HG03060 (cell line): ENCODE measurements around the gene TRIM38.
A peak's percentile ranks its signal among the peaks of the same experiment; 100 is the strongest.
"Not testable (repeated sequence)": the region's sequence is repeated elsewhere in the genome, so short reads cannot be mapped to it uniquely, and the experiment has no call there.

Source experiments
- ATAC-seq: cut with Tn5 transposase; IDR thresholded peaks from one replicate; pipeline ENCODE4 v1.9.1; 2021; ENCODE audit warnings: low read depth, moderate number of reproducible peaks; ENCODE audit not compliant: unreplicated experiment

TRIM38 gene

DNA sequence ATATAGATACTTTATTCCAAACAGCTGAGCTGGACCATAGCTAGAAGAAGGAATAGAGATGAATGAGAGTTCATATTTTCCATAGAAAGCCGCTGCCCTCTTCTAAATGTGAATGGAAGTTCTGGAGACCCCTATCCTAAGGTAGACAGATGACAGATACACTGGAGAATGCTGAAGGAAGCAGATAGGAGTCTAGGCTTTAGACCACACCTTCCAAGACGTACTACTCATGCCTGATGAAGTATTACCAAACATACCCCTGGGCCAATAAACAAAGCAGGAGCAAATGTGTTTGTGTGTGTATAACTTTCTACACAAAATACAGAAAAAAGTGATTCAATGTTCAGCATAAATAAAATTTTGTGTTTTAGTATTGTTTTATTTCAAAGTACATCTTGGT is 23.0 kb upstream of the TRIM38 start:
- no peak for ATAC-seq

DNA sequence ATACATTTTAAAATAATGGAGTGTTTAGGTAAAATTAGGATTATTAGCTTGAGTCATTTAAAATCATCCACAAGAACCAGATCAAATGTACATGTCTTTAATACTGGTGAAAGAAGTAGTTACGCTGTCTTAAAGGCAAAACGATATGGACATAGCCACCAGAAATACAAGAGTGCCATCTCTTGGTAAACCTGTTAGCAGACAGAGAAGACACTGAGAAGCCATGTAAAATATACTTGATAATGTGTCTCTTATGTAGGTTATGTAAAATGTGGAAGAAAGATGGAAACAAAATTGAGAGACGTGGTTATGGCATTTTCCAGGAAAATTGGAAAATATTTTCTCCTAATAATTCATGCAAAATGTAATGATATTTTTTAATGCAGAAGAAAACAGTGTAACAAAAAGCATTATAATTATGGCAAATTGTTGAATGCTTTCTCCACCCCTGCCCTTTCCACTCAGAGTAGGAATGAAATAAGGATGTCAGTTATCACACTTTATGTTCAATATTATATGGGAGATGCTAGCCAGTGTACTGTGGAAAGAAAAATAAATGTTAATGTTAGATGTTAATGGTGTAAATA is 19.9 kb upstream of the TRIM38 start:
- ATAC-seq, result no peak

- no peak for ATAC-seq
Measured at GRCh38 chr6:25943887-25944286, 18.7 kb upstream of the TRIM38 start.

GRCh38 chr6:25944688-25945574 is 17.7 kb upstream of the TRIM38 start:
- ATAC-seq, result peak; percentile 69

GRCh38 chr6:25945738-25946137 is 16.9 kb upstream of the TRIM38 start:
- ATAC-seq, result not testable (repeated sequence)

- no peak for ATAC-seq
Measured at GRCh38 chr6:25946631-25947030, 16.0 kb upstream of the TRIM38 start.

GRCh38 chr6:25947492-25947891 is 15.1 kb upstream of the TRIM38 start:
- ATAC-seq, result not testable (repeated sequence)

DNA sequence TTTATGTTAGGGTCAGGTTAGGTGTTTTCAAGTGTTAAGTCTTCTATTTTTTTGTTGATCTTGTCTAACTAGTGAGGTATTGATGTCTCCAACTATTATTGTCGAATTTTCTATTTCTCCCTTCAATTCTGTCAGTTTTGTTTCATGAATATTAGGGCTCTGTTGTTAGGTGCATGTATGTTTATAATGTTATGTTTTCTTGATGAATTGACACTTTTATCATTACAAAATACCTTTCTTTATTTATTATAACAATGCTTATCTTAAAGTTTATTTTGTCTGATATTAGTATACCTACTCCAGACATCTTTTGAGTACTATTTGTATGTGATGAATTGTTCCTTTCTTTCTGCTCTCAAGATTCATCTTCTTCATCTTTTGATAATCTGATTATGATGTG is 12.9 kb upstream of the TRIM38 start:
- no peak for ATAC-seq

GRCh38 chr6:25950297-25950696 is 12.3 kb upstream of the TRIM38 start:
- no peak for ATAC-seq

GRCh38 chr6:25951296-25952032 is 11.1 kb upstream of the TRIM38 start:
- ATAC-seq, result no peak

GRCh38 chr6:25952535-25952934 is 10.1 kb upstream of the TRIM38 start:
- no peak for ATAC-seq

GRCh38 chr6:25953733-25954132 is 8.9 kb upstream of the TRIM38 start:
- ATAC-seq, result no peak

DNA sequence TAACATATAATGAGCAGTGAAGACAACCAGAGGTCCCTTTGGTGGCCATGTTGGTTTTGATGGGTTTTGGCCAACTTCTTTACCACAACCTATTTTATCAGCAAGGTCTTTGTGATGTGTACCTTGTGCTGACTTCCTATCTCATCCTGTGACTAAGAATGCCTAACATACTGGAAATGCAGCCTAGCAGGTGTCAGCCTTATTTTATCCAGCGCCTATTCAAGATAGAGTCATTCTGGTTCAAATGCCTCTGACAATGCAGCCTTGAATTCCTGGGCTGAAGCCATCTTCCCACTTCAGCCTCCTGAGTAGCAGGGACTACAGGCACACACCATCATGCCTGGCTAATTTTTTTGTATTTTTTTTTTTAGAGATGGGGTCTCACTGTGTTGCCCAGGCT is 7.8 kb upstream of the TRIM38 start:
- ATAC-seq, result no peak

DNA sequence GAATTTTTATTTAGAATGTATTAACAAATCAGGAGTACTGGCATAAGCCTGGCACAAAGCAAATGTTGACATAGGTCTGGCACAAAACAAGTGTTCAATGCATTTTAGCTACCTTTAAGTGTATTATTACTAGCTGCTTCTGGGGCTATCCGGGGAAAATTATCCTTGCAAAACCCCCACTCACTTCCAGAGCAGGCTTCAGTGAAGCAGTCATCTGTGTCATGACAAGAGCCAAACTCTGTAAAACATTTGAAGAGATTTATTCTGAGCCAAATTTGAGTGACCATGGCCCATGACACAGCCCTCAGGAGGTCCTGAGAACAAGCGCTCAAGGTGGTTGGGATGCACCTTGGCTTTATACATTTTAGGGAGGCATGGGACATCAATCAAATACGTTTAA is 6.4 kb upstream of the TRIM38 start:
- ATAC-seq, result no peak

GRCh38 chr6:25958700-25959162 is 3.9 kb upstream of the TRIM38 start:
- ATAC-seq, result no peak

DNA sequence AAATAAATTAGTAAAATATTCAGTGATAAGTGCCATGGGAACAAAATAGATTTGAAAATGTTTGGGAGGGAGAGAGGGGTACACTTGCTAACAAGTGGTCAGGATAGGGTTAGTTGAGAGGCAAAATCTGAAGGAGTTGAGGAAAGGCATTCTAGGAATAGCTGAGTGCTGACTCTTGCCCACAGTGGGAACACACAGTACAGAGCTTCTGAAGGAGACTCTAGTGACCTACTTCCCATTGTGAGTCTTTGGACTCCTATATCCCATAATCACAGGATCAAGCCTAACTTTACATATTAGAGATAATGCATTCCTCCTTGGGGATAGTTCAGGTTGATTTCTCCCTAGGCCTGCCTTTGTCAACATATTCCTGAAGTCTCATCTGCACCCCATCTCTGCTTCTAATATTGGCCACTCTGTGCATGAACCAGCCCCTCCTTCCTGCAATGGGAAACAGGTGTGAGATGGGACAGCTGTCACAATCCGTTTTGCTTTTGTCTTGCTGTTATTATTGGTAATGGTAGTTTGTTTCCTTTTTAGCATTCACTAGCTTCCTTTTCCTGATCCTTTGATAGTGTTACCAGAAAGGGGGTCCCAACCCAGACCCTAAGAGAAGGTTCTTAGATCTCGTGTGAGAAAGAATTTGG is 2.6 kb upstream of the TRIM38 start:
- no peak for ATAC-seq

DNA sequence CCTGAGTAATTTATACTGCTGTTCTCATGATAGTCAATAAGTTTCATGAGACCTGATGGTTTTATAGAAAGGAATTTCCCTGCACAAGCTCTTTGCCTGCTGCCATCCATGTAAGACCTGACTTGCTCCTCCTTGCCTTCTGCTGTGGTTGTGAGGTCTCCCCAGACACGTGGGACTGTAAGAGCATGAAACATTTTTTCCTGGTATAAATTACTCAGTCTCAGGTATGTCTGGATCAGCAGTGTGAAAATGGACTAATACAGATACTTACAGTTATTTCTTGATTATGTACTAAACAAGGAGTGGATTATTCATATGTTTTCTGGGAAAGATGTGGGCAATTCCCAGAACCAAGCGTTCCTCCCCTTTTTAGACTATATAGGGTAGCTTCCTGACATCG is 1.9 kb upstream of the TRIM38 start:
- no peak for ATAC-seq

DNA sequence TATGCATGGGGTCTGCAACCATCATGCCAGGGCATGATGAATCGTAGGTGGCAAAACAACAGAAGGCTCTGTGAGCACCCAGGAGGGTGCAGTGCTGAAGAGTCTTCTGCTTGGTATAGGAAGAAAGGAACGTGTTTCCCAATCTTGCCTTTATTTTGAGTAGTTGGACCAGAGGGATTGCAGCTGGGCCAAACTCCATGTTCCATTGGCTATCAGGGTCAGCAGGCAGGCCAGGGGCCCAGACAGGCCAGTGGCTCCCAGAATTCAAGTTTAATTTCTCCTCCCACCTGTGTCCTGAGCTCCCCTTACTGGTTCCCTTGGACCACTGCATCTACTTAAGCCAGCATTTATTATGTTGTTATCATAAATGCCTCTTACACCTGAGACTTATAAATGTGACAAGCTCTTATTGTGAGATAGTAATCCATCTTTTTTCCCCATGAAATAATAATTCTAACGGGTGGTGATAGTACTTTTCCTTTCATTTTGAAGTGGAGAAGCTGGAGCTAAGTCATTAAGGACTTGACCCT is 918 bp upstream of the TRIM38 start:
- ATAC-seq, result no peak

GRCh38 chr6:25963426-25964123 is 973 bp downstream of the TRIM38 start:
- ATAC-seq, result no peak

- ATAC-seq, result no peak
Measured at GRCh38 chr6:25965058-25965457, 2.5 kb downstream of the TRIM38 start.
